HCT116 (cell line): ENCODE measurements around the gene HARS2.
"Not testable (repeated sequence)": the region's sequence is repeated elsewhere in the genome, so short reads cannot be mapped to it uniquely, and the experiment has no call there.

Source experiments
- ATF3 ChIP-seq: IDR thresholded peaks from 2 replicates; pipeline ENCODE4 v1.6.1; 2012
- CEBPB ChIP-seq: IDR thresholded peaks from 2 replicates; pipeline ENCODE4 v1.6.1; 2012; ENCODE audit warnings: low read depth
- CTCF ChIP-seq, 3 experiments: fragments of 200-600 bp in 1 of 3; sonication (generic) in 1 of 3; IDR thresholded peaks in 2 of 3; conservative IDR thresholded peaks in 1 of 3; 2 replicates each; pipeline ENCODE4 v1.5.1; 2012 to 2017; ENCODE audit warnings: low read depth in 2 of 3, low read length in 2 of 3, antibody characterized with exemption in 1 of 3, borderline replicate concordance in 1 of 3, control low read depth in 1 of 3, mild to moderate bottlenecking in 1 of 3, mixed read lengths in 1 of 3, mixed run types in 1 of 3, moderate library complexity in 1 of 3; ENCODE audit not compliant: insufficient read depth in 1 of 3
- EZH2 ChIP-seq: fragments of 200-600 bp; sonication (generic); IDR thresholded peaks from 2 replicates; pipeline ENCODE4 v1.6.1; 2017; ENCODE audit warnings: antibody characterized with exemption, mixed run types
- EZH2phosphoT487 ChIP-seq: fragments of 200-600 bp; IDR thresholded peaks from 2 replicates; pipeline ENCODE4 v1.6.1; 2018; ENCODE audit warnings: antibody characterized with exemption, borderline replicate concordance
- JUND ChIP-seq: IDR thresholded peaks from 2 replicates; pipeline ENCODE4 v1.6.1; 2012
- MAX ChIP-seq: IDR thresholded peaks from 2 replicates; pipeline ENCODE4 v1.6.1; 2012
- POLR2A ChIP-seq: IDR thresholded peaks from 2 replicates; pipeline ENCODE4 v1.7.0; 2011; ENCODE audit warnings: borderline replicate concordance; ENCODE audit not compliant: insufficient read depth, insufficient read length; ENCODE audit errors: extremely low read depth
- POLR2AphosphoS5 ChIP-seq: IDR thresholded peaks from 2 replicates; pipeline ENCODE4 v1.6.1; 2011; ENCODE audit warnings: mild to moderate bottlenecking, low read depth, low read length, moderate library complexity
- RAD21 ChIP-seq: IDR thresholded peaks from 2 replicates; pipeline ENCODE4 v1.6.1; 2012; ENCODE audit warnings: low read depth, mild to moderate bottlenecking
- SP1 ChIP-seq: IDR thresholded peaks from 2 replicates; pipeline ENCODE4 v1.6.1; 2012; ENCODE audit warnings: low read depth
- TCF7L2 ChIP-seq: IDR thresholded peaks from 2 replicates; pipeline ENCODE4 v1.7.0; 2011; ENCODE audit warnings: borderline replicate concordance, inconsistent platforms; ENCODE audit not compliant: insufficient read depth, insufficient read length; ENCODE audit errors: extremely low read depth
- ZFX ChIP-seq: fragments of 450-650 bp; IDR thresholded peaks from 2 replicates; pipeline ENCODE4 v1.6.1; 2017
- ZNF274 ChIP-seq: fragments of 200-500 bp; sonication (Bioruptor generic); IDR thresholded peaks from 2 replicates; pipeline ENCODE4 v1.6.1; 2014; ENCODE audit warnings: mild to moderate bottlenecking, low read depth, low read length, inconsistent platforms

- TF ChIP-seq CTCF (IDR thresholded peaks at IDR 0.05 in 2 of 3, conservative IDR thresholded peaks at IDR 0.05 in 1 of 3; ENCODE audit: borderline replicate concordance in 1 of 3, insufficient read depth in 1 of 3, low read depth in 2 of 3, low read length in 2 of 3); ZNF274; POLR2AphosphoS5; EZH2phosphoT487; EZH2; TCF7L2; CEBPB; POLR2A; ATF3; ZFX; JUND; MAX; RAD21; SP1: not testable (repeated sequence)
Measured at GRCh38 chr5:140720738-140721137, 29.5 kb downstream of the HARS2 start.
